Activated naive CD8-positive, alpha-beta T cell treated with anti-CD3 and anti-CD28 coated beads, Interleukin-2, amount 50 U/mL, for 16 hours (primary cell): ENCODE measurements around the gene SPTSSB.

Experiments used
- DNase-seq: peaks from one replicate; pipeline ENCODE4 v3.0.0-alpha.2; 2020; ENCODE audit warnings: low read depth, low spot score

Gene SPTSSB, protein sequence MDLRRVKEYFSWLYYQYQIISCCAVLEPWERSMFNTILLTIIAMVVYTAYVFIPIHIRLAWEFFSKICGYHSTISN

DNA sequence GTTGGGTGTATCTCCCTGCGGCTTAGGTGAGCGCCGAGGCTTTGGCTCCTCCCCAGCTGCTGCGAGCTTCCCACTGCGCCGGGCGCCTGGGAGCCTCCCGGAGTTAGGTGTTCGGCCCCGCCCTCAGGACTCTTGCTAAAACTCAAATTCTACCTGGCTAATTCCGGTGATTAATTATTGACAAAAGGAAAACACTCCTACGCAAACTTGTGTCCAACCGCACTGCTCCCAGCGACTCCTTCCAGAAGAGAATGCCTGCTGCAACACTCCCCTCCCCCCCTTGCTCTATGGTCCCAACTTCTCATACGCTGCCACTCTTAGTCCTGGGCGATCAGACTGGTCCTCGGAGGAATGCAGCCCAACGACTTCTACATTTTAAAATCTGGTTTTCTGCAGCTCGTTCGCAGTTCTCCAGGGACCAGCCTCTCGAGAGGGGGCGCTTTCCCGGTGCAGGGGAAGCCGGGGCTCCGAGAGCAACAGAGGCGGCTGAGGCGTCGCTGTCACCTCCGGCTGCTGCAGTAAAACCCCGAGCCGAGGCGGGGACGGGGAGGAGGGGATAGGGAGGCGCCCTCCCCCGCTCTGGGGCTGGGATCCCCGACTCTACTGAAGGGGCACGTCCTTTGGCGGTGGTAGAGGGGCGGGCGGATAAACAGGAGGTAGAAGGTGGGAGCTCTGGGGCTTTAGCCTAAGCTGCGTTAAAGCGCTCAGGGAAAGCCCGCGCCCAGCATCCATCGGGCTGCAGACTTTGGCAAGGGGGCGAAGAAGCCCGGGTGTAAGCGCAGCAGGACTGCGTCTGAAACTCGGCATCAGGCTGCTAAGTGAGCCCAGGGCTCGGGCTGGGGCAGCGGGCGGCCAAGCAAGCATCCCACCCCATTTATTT is at the start of gene SPTSSB:
Gene SPTSSB (minus strand): TSS at position 77 of the 880 bp plus-strand sequence. CDS start 25,194 bp downstream, outside the sequence.
- DNase-seq, result no peak

DNA sequence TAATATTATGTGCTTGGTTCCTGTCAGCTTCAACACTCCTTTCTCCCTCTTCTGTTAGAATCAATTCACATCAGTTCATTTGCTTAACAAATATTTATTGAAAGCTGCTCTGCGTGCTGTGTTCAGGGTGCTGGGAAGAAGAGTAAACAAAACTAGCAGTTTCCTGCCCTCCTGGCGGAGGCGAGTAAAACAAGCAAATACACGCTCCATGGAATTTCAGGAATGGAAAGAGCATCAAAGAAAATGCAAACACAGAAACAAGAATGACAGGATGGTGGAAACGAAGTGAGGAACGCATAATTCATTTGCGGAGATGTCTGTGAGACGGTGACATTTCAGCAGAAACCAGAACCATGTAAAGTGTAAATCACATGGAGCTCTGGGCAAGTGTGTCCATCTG is 49.4 kb upstream of the SPTSSB start:
- DNase-seq, result no peak

DNA sequence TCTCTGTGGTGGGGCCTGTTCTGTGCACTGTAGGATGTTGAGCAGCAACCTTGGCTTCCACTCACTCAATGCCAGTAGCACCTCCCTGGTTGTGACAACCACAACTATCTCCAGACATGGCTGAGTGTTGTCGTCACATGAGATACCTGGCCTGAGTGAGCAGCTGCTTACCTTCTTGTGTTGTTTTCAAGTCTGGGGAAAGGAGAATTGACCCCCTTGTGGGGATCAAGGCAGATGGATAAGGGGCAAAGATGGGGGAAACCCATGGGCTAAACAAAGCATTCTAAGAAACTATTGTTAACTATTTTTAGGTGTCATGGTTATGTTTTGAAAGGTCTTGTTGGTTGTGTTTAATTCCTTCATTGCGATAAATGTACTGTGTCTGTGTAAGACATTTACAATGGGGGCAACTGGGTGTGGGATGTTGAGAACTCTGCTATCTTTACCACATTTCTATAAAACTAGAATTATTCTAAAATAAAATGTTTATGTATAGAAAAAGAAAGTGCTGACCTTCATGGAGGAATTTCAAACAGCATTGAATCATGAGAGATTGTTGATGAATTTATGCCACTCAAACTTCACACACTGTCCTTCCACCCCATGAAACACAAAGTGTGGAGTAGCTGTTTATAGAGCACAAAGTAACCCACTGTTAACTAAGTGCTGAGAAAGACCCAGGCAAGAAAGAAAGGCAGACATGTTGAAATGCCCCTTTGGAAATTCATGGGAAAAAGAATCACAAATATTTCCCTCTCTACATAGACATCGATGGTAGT is 48.4 kb upstream of the SPTSSB start:
- no peak for DNase-seq

DNA sequence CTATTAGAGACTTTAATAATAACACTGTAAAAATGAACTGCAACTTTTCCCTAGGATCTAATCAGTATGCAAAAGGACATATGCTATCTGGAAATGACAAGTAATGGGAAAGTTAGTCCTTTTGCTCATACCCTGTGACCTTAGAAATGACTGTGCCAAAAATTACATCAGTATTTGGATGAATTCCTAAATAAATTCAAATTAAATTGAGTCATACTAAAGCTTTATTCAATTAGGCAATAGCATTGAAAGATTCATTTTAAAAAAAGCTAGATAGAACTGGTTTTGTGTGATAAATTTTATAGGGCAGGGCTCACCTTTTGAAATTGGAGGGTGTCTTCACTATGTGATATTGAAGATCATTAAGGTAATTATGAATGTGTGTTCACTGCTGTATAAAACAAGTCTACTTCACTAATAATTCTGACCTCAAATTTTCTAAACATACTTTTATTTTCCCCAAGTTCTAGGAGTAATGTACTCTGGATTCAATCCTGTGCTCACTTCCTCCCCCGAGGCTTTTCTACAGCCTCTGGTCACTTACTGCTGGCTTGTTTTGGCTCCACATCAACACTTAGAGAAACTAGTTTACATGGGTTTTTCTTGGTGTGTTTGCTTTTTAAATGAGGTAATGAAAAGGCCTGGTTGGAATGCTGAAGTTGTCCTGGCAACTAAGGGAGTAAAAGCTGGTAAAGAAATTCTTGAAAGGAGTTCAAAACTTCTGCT is 44.4 kb upstream of the SPTSSB start:
- no peak for DNase-seq

DNA sequence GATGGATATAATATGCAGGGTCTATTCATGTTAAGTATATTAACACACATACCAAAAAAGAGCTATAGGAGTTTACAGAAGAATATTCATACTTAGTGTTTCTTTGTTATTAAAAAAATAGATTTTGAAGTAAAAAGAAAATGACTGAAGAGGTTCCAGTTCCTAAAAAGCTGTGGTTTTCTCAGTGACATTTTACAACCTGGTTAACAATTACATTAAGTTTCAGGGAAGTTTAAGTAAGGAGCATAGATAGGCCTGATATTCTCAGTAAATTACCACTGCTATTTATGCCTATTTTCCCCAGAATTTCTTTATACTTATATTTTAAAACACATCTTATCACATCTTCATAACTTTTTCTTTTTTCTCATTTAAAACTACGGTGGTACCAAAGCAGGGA is 43.6 kb upstream of the SPTSSB start:
- no peak for DNase-seq

DNA sequence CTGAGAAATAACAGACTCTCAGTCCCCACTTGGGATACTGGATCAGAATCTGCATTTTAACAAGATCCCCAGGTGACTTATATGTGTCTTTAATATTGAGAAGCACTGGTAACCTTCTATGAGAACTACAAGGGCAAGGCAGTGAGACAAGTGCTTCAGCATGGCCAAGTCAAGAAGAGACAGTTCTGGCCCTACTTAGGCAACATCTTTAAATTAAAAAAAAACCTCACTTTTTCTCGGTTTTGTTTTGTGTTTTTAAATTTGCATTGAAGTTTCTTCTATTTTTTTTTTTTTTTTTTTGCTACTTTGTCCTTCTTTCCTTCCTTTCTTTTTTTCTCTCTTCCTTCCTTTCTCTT is 42.5 kb upstream of the SPTSSB start:
- no peak for DNase-seq

DNA sequence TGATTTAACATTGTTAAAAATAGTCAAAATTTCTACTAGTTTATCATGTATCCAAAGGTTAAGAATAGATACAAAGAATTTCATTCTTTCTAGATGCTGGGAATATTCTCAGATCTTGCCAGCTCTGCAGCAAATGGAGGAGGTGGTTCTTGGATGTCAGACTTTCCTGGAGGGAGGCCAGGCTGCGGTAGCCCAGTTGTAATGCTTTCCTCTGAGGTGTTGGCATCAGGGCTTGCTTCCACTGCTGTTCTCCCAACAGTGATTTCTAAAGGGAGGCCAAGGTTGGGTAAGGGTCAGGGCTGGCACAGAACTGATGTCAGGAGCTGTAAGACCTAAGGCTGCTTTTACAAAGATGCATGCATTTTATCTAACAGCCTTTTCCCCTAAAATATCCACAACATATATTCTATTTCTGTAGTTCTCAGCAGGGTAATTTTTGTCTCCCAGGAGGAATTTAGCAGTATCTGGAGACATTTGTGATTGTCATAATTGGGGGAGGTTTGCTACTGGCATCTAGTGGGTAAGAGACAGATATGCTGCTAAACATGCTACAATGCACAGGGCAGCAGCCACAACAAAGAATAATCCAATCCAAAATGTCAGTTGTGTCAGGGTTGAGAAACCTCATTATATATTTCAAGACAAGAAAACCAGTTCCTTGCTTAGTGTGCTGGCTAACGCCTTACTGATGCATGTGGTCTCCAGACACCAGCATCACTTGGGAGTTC is 42.0 kb upstream of the SPTSSB start:
- DNase-seq, result no peak

DNA sequence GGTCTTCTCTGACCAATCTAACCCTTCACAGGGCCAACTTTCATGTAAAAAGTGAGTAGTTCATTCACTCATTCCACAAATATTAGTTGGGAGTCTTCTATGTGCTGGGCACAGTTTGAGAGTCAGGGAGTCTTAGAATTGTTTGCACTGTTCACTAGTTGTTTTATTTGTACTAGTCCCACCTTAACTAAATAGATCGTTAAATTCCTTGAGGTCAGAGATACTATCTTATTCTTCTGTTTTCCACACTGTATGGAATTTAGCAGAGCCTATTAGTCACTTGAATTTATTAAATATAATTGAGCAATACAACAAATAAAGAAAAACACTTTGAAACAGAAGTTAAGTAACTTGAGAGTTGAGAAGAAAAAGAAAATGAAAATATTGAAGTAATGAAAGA is 40.8 kb upstream of the SPTSSB start:
- no peak for DNase-seq

DNA sequence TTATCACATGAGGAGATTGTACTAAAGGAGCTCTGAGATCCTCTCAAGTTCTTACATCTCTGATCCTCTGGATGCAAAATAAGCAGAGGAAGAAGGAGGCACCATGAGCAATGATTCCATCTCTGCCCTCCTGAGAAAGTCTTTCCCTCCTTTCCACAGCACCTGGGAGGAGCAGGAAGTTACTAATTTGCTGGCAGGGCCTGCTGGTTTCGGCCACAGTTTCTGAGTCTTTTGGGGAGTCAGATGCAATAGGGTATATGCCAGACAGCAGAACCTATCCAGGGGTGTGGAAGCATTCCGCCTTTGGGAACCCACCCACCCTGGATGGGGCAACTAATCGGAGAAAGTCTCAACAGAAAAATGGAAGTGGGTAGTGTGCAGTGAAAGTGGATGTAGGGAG is 38.5 kb upstream of the SPTSSB start:
- DNase-seq, result no peak

DNA sequence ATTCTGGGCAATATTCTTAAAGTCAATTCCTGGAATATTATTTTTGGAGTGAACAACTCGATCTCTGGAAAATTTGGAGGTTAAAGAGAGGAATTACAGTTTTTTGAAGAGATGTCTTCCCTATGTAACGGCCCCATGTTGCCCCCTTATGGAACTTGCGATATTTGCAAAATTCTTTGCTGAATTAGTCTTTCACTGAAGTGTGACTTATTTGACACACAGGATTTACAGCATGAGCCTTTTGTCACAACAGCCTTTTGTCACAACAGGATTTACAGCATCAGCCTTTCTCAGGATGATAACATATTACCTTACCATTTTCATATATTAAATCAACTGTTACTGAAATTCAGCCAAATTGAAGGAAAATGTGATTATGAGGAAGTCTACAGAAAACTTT is 37.8 kb upstream of the SPTSSB start:
- DNase-seq, result no peak

DNA sequence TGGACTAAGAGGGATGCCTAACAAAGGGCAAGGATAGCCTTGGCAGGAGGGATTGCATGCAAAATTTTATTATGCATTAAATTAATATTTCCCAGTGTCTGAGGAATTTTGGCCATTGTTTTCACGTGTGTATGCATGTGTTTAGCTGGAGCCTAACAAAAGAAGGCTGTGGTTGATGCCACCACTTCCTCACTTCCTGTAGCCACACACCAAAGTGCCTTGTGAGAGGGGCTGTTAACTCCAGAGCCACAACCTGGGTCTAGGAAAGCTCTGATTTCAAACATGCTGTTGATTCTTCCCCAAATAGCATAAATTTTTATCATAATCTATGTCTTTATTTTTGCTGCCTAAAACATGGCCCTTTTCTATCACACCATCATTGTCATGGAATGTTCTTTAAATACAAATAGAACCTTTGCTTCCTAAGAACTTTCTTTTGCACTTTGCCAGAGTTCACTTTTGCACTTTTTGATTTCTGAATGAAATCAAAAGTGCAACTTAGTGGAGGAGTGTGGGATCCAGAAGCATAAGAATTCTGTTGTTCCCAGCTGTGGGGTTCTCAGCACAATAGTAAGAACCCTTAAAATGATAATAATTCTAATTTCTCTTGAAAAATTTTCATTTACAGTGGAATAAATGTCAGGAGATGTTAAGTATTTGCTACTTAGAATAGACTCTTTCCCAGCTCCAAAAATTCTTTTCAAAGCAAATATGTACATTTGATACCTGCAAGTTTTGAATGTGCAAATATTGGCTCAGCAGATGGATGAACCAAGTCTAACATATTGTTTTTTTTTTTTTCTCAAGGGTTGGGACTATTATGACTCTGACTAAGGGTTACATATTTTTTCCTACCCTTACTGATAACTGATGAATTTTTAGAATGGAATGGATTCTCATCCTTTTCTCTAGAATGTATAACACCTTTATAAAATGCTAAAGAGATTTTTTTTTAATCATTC is 35.6 kb upstream of the SPTSSB start:
- no peak for DNase-seq

DNA sequence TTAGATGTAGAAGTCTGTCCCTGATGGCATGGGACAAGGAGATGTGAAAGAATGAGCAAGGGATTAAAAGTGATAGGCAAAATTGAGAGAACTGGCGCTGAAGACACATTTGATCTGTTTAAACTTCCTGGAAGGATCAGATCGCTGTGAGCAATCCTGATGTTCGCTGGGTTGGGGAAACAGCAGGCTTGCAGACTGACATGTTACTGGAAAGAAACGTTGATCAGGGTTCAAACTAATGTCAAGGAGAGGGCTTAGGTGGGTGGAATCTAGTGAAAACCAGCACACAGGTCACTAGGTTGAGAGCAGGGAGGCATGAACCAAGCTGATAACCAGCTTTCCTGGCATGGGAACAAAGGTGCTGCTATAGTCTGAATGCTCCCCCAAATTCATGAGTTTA is 34.5 kb upstream of the SPTSSB start:
- no peak for DNase-seq

DNA sequence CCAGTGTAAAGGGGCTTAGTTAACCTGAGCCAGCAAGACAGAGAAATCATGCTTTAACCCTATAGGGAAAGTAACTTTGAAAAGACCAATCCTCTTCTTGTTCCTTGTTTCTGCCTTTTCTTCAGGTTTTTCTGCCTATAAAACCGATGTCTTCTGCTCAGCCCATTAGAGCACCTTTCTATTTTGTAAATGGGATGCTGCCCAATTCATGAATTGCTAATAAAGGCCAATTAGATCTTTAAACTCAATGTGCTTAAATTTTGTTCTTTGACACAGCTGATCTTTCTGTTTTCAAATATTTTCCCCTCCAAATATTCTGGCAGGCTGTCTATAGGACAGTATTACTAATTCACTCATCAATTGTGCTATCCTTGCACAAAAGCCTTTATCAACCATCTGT is 33.8 kb upstream of the SPTSSB start:
- DNase-seq, result no peak

DNA sequence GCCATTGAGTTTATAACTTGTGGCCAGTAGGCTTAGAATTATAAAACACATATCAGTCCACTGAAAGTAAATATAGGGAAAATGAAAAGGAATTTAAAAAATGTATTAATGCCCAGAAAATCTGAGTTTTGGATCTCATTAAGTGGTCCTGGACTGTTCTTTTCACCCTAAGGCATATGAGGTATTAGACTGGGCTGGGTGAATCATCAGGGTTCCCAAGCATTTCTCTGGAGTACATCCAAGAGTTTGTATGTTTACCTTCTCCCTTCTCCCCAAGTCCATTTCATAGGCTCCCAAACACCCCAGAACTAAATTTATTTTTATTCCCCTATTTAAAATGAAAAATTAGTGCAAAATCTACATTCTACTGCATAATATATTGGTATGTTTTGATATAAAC is 31.9 kb upstream of the SPTSSB start:
- DNase-seq, result no peak

DNA sequence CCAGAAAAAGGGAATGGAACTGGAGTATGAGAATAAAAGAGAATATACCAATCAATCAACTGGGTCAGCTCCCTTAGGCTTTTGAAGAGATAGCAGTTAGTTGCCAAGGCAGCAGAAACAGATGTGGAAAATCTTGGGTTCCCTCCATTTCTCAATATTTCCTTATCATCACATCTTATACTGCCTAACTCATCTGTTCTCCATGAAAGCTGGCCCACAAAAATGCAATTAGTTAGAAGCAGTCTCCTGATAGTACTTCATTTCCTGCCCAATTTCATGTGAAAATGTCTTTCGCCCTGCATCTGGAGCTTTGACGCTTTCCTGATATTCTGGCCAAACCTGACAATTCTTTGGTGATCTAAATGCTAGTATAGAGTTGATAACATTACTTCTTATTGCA is 30.1 kb upstream of the SPTSSB start:
- no peak for DNase-seq

DNA sequence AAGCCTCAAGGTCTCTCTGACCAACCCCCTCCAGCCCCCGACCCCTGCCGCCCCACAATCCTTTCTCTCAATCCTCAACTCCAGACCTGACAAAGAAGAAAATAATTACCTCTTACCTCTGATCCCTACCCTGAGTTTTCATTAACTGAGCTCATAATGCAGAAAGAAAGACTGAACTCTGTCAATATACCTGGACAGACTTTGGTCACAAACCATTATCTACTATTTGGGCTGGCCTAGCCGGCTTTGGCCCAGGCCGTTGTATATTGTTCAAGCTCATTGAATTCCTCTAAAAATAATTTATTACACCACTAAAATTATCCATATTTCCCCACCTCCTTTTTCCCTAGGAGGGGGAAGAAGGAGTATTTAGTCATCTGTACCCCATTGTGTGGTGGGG is 29.3 kb upstream of the SPTSSB start:
- DNase-seq, result no peak

DNA sequence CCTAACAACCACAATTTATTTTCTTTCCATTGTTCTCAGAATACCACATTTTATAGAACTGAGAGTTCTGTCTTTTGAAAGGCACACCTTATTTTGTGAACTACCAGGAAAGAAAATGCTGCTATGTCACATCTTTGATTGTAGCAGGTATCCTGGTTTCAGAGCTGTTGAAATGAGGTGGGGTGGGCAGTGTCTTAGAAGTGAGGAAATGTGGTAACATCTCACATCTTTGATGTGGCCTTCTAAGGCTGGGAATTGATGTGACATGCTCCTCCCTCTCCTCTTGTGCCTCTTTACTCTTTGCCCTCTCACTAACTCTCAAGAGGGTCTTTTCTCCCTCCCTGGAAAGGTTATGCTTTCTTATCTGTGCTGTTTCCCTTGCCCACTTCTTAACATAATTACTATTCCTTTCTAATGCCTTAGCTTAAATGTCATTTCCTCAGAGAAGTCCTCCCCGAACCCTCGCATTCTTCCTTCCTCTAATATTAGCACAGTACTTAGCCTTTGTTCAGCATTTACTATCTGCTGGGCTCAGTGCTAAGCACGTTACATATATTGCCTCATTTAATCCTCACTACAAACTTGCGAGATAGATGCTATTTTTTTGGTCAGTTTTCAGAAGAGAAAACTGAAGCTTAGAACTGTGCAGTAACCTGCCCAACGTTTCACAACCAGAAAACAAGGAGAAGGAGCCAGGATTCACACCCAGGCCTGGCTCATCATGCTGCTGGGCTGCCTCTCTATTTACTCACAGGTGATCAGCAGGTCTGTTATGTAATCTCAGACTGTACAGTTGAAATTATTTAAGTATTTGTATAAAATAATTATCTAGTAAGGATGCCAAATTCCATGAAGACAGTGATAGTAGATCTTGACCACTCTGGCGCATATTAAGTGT is 24.0 kb upstream of the SPTSSB start:
- DNase-seq, result no peak

DNA sequence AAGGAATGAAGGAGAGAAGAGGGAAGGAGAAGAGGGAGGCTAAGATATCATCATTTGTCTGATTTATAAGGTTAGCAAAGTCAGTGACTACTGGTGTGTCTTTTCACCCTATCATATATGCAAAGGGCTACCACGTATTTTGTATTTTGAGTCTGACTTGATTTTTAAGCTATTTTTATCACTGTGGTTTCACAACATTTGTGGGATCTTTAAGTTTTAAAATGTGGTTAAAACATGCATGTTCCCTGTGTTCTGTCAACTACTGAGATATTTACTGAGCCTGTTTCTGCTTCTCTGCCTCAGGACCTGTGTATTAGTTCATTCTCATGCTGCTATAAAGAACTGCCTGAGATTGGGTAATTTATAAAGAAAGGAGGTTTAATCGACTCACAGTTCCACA is 22.5 kb upstream of the SPTSSB start:
- no peak for DNase-seq

DNA sequence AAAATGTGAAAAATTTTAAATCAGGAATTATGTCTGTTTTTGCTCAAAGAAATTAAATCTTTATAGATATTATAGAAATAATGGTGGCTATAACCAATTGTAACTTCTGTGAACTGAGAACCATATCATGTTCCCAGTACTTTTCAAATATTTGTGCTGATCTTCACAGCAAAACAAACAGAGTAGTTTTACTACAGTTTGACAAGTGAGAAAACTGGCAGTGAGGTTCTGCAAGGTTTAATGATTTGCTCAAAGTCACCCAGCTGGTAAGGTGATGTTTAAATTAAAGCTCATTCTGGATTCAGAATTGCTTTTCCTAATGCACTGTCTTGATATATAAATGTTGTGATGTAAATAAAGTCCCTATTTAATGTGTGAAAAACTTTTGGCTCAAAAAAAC is 22.0 kb upstream of the SPTSSB start:
- DNase-seq, result no peak
